ENCODE data around the gene SPG7. TPM values are rescaled to one million over a fixed set of nuclear protein-coding genes. Genes with fewer than 3 reads are reported as not detected.
"Not testable (repeated sequence)": the region's sequence is repeated elsewhere in the genome, so short reads cannot be mapped to it uniquely, and the experiment has no call there.

SPG7 gene
- total and polyA plus RNA-seq, 2 experiments from 2014 or later: 108 to 222 TPM

GRCh38 chr16:89570342-89570923, 62.2 kb downstream of the SPG7 start:
- TF ChIP-seq EZH2 (IDR thresholded peaks at IDR 0.05; ENCODE audit: borderline replicate concordance) (no peak), EZH2phosphoT487 (IDR thresholded peaks at IDR 0.05; ENCODE audit: low read depth, severe bottlenecking, unreplicated experiment) (no peak)
- TF ChIP-seq, protein P1, sequence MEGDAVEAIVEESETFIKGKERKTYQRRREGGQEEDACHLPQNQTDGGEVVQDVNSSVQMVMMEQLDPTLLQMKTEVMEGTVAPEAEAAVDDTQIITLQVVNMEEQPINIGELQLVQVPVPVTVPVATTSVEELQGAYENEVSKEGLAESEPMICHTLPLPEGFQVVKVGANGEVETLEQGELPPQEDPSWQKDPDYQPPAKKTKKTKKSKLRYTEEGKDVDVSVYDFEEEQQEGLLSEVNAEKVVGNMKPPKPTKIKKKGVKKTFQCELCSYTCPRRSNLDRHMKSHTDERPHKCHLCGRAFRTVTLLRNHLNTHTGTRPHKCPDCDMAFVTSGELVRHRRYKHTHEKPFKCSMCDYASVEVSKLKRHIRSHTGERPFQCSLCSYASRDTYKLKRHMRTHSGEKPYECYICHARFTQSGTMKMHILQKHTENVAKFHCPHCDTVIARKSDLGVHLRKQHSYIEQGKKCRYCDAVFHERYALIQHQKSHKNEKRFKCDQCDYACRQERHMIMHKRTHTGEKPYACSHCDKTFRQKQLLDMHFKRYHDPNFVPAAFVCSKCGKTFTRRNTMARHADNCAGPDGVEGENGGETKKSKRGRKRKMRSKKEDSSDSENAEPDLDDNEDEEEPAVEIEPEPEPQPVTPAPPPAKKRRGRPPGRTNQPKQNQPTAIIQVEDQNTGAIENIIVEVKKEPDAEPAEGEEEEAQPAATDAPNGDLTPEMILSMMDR (IDR thresholded peaks at IDR 0.05; ENCODE audit: poor library complexity): no peak
- 90% methylated on average over 14 of the region's 30 CpGs for WGBS (ENCODE audit: low lambda C conversion rate, missing lambda C conversion rate)
- Histone ChIP-seq H3K27ac (no peak overlapping the region), H3K79me2 (no peaks in the 10 kb centered on the region), H3K4me3 (no peak overlapping the region), H4K20me1 (ENCODE audit: insufficient read depth, poor library complexity, severe bottlenecking) (peaks cover 2% of the 10 kb centered on the region), H2AFZ (no peak overlapping the region), H3K4me2 (no peak overlapping the region), H3K9me3 (ENCODE audit: low read depth) (no peaks in the 10 kb centered on the region), H3K4me1 (ENCODE audit: insufficient read depth) (peaks cover 25% of the 10 kb centered on the region), H3K27me3 (peaks cover 17% of the 10 kb centered on the region), H3K9me2 (replicated peaks; ENCODE audit: insufficient read depth) (no peaks in the 10 kb centered on the region), H3K36me3 (replicated peaks; ENCODE audit: insufficient read depth, low read depth) (no peaks in the 10 kb centered on the region)
- DNase-seq (ENCODE audit: low spot score): no peak

GRCh38 chr16:89570983-89571598, 62.9 kb downstream of the SPG7 start:
- H3K4me2 ChIP-seq; H2AFZ ChIP-seq; DNase-seq (ENCODE audit: low spot score); H3K4me3 ChIP-seq; H3K9me2 ChIP-seq (replicated peaks; ENCODE audit: insufficient read depth); H4K20me1 ChIP-seq (ENCODE audit: insufficient read depth, poor library complexity, severe bottlenecking); H3K79me2 ChIP-seq; H3K9me3 ChIP-seq (ENCODE audit: low read depth); H3K27ac ChIP-seq; H3K36me3 ChIP-seq (replicated peaks; ENCODE audit: insufficient read depth, low read depth): not testable (repeated sequence)
- peaks cover 20% of the 10 kb centered on the region for H3K27me3 ChIP-seq
- H3K4me1 ChIP-seq (ENCODE audit: insufficient read depth): peaks cover 22% of the 10 kb centered on the region
- WGBS (ENCODE audit: low lambda C conversion rate, missing lambda C conversion rate): 85% methylated on average over 3 of the region's 36 CpGs

DNA sequence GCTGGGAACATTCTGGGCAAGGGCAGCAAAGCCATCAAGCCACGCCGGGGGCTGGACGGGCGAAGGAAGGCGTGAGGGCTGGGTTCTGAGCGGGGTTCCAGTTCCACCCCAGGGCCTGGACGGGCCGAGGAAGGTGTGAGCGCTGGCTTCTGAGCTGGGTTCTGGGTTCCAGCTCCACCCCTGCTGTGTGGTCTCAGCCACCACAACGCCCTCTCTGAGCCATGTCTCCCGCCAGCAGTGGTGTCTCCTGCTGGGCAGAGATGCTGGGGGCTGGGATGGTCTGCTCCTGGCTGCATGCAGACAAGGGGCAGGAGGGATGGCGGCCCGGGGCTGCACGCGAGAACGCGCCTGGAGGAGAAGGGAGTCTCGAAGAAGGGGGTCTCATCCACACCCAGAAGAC, 63.4 kb downstream of the SPG7 start:
- Histone ChIP-seq H3K4me3 (no peak overlapping the region), H3K9me2 (replicated peaks; ENCODE audit: insufficient read depth) (no peaks in the 10 kb centered on the region), H3K4me2 (no peak overlapping the region), H3K27me3 (peaks cover 25% of the 10 kb centered on the region), H4K20me1 (ENCODE audit: insufficient read depth, poor library complexity, severe bottlenecking) (no peaks in the 10 kb centered on the region), H3K27ac (no peak overlapping the region), H2AFZ (no peak overlapping the region), H3K4me1 (ENCODE audit: insufficient read depth) (peaks cover 21% of the 10 kb centered on the region), H3K9me3 (ENCODE audit: low read depth) (no peaks in the 10 kb centered on the region), H3K79me2 (no peaks in the 10 kb centered on the region), H3K36me3 (replicated peaks; ENCODE audit: insufficient read depth, low read depth) (no peaks in the 10 kb centered on the region)
- DNase-seq (ENCODE audit: low spot score): no peak
- TF ChIP-seq EZH2phosphoT487 (IDR thresholded peaks at IDR 0.05; ENCODE audit: low read depth, severe bottlenecking, unreplicated experiment) (no peak), EZH2 (IDR thresholded peaks at IDR 0.05; ENCODE audit: borderline replicate concordance) (no peak)
- TF ChIP-seq, protein P1 (IDR thresholded peaks at IDR 0.05; ENCODE audit: poor library complexity): no peak
- 89% methylated on average over 17 of the region's 18 CpGs for WGBS (ENCODE audit: low lambda C conversion rate, missing lambda C conversion rate)

DNA sequence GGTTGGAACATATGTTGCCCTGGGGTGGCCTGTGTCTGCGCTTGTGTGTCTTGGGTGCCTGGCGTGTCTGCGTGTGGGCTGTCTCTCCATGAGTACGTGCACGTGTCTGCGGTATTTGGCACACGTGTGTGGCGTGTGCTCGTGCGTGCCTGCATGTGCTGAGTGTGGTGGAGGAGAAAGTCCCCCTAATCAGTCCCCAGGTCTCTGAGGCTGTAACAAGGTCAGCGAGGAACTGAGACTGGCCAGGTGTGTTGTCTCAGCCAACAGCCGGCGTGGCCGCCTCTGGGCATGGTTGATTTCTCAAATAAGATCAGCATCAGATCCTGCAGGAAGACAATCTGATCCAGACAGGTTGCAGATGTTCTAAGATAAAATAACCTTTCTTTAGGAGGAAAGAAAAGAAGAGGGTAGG, 63.9 kb downstream of the SPG7 start:
- Histone ChIP-seq H3K27ac (no peak overlapping the region), H3K27me3 (peaks cover 25% of the 10 kb centered on the region), H3K9me3 (ENCODE audit: low read depth) (no peaks in the 10 kb centered on the region), H3K4me3 (no peak overlapping the region), H3K9me2 (replicated peaks; ENCODE audit: insufficient read depth) (no peaks in the 10 kb centered on the region), H3K4me1 (ENCODE audit: insufficient read depth) (peaks cover 21% of the 10 kb centered on the region), H3K36me3 (replicated peaks; ENCODE audit: insufficient read depth, low read depth) (no peaks in the 10 kb centered on the region), H4K20me1 (ENCODE audit: insufficient read depth, poor library complexity, severe bottlenecking) (no peaks in the 10 kb centered on the region), H2AFZ (no peak overlapping the region), H3K79me2 (no peaks in the 10 kb centered on the region), H3K4me2 (no peak overlapping the region)
- TF ChIP-seq EZH2phosphoT487 (IDR thresholded peaks at IDR 0.05; ENCODE audit: low read depth, severe bottlenecking, unreplicated experiment) (no peak), EZH2 (IDR thresholded peaks at IDR 0.05; ENCODE audit: borderline replicate concordance) (no peak)
- TF ChIP-seq, protein P1 (IDR thresholded peaks at IDR 0.05; ENCODE audit: poor library complexity): no peak
- DNase-seq (ENCODE audit: low spot score): no peak
- 73% methylated on average over 14 of the region's 14 CpGs for whole genome bisulfite sequencing (ENCODE audit: low lambda C conversion rate, missing lambda C conversion rate)

All from hepatocyte (in vitro differentiated cells).